Omental fat pad (tissue), 4 donors: ENCODE measurements around the gene PCDHGA10. TPM values are rescaled to one million over a fixed set of nuclear protein-coding genes. Genes with fewer than 3 reads are reported as not detected.
"Not testable (repeated sequence)": the region's sequence is repeated elsewhere in the genome, so short reads cannot be mapped to it uniquely, and the experiment has no call there.

Experiments used
- ATAC-seq: fragments of 150-250 bp; one replicate; pipeline ENCODE4 v1.9.1; 2016; ENCODE audit warnings: mild to moderate bottlenecking, moderate library complexity; ENCODE audit not compliant: low FRiP score
- DNase-seq: peaks from one replicate; pipeline ENCODE4 v3.0.0-alpha.2; 2019; ENCODE audit warnings: low spot score
- CTCF ChIP-seq, 3 donors: fragments of 450-650 bp; IDR thresholded peaks; one replicate each; pipeline ENCODE4 v1.5.1; 2016 to 2017; ENCODE audit warnings: antibody characterized with exemption in 3 of 3, mild to moderate bottlenecking in 3 of 3, moderate library complexity in 2 of 3
- total RNA-seq, 4 donors: library from RNA; depleted of rRNA; stranded (reverse); fragments of >200 nt; gene quantifications; one replicate each; pipeline ENCODE4 v1.1.0, GENCODE V29; 2016

The PCDHGA10 gene
- total RNA-seq, 4 donors from 2014 or later = 5.5 to 14.0 (median 6.8) TPM

- ATAC-seq (no peak), DNase-seq (no peak)
- TF ChIP-seq CTCF (IDR thresholded peaks at IDR 0.05) = no peak
These were observed 13.1 kb upstream of the PCDHGA10 start for GRCh38 chr5:141399555-141400258.

- DNase-seq = no peak
- ATAC-seq = no peak
- TF ChIP-seq CTCF (IDR thresholded peaks at IDR 0.05) = no peak
These were observed 10.1 kb upstream of the PCDHGA10 start, which contains the start of gene PCDHGA9 for GRCh38 chr5:141402553-141403243. TSS of gene PCDHGA9 (plus strand) at chr5:141402778. CDS start at chr5:141402953, 175 bp downstream.

- no peak for TF ChIP-seq CTCF (IDR thresholded peaks at IDR 0.05)
- DNase-seq (no peak), ATAC-seq (no peak)
These were observed 9.4 kb upstream of the PCDHGA10 start for GRCh38 chr5:141403387-141403786.

GRCh38 chr5:141407790-141408505 is 4.8 kb upstream of the PCDHGA10 start, which contains the start of gene PCDHGB6:
TSS of gene PCDHGB6 (plus strand) at chr5:141408021. CDS start at chr5:141408203, 182 bp downstream.
- DNase-seq, ATAC-seq: not testable (repeated sequence)

GRCh38 chr5:141409598-141410306 is 3.0 kb upstream of the PCDHGA10 start:
- no peak for DNase-seq
- ATAC-seq = no peak

GRCh38 chr5:141411575-141411974 is 1.2 kb upstream of the PCDHGA10 start:
- no peak for DNase-seq
- no peak for TF ChIP-seq CTCF (IDR thresholded peaks at IDR 0.05)
- ATAC-seq = no peak

More at GRCh38 chr5:141409598-141410306, 3.0 kb upstream of the PCDHGA10 start:
- TF ChIP-seq CTCF (IDR thresholded peaks at IDR 0.05) = no peak
